HL-60 (cell line): ENCODE measurements around the gene PITPNM3.

Experiments
- GABPA ChIP-seq: IDR thresholded peaks from 2 replicates; pipeline ENCODE4 v1.6.1; 2012; ENCODE audit warnings: low read depth
- POLR2AphosphoS5 ChIP-seq: IDR thresholded peaks from 2 replicates; pipeline ENCODE4 v1.6.1; 2012; ENCODE audit warnings: low read depth
- SPI1 ChIP-seq: IDR thresholded peaks from 2 replicates; pipeline ENCODE4 v1.6.1; 2012; ENCODE audit warnings: low read depth, mild to moderate bottlenecking, borderline replicate concordance
- TF ChIP-seq, protein P1 (sequence below): IDR thresholded peaks from one replicate; pipeline ENCODE4 v1.5.1; 2011; ENCODE audit warnings: low read length, control low read depth, inconsistent platforms; ENCODE audit not compliant: insufficient read depth

DNA sequence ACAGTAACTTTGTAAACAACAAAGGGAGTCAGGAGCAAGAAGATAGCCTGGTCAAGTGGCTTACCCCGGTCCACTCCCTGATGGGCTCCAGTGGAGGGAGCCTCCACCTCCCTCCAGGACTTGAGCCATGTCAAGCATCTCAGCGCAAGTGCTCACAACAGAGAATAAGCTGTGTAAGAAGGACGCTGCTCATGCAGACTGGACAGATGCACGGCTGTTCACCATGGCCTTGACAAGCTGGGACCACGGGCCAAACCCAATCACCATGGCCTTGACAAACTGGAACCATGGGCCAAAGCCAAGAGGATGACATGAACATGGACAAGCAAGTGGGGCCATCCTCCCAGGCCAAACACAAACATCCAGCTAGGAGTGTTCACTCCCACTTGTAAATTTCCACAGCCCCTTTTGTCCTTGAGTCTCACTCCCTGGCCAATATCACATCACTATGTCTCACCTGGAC is 3.4 kb upstream of the PITPNM3 start:
- TF ChIP-seq, protein P1, sequence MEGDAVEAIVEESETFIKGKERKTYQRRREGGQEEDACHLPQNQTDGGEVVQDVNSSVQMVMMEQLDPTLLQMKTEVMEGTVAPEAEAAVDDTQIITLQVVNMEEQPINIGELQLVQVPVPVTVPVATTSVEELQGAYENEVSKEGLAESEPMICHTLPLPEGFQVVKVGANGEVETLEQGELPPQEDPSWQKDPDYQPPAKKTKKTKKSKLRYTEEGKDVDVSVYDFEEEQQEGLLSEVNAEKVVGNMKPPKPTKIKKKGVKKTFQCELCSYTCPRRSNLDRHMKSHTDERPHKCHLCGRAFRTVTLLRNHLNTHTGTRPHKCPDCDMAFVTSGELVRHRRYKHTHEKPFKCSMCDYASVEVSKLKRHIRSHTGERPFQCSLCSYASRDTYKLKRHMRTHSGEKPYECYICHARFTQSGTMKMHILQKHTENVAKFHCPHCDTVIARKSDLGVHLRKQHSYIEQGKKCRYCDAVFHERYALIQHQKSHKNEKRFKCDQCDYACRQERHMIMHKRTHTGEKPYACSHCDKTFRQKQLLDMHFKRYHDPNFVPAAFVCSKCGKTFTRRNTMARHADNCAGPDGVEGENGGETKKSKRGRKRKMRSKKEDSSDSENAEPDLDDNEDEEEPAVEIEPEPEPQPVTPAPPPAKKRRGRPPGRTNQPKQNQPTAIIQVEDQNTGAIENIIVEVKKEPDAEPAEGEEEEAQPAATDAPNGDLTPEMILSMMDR = no peak
- TF ChIP-seq SPI1 = no peak
- TF ChIP-seq POLR2AphosphoS5 = no peak
- no peak for TF ChIP-seq GABPA
